SK-N-SH (cell line): ENCODE results near the gene HHLA2. TPM values are rescaled to one million over a fixed set of nuclear protein-coding genes. Genes with fewer than 3 reads are reported as not detected.

Source experiments
- CTCF ChIA-PET: fragments of 300-600, 350-600 bp; formaldehyde crosslinking; extraction: SDS; loops from one replicate; lab custom pipeline; 2021; lab: Yijun Ruan, JAX
- POLR2A ChIA-PET: fragments of 350-600 bp; sonication (Branson Sonifier 250); formaldehyde crosslinking; extraction: SDS; loops from one replicate; lab custom pipeline; 2020; ENCODE audit warnings: antibody characterized with exemption, inconsistent platforms; lab: Yijun Ruan, JAX
- DNase-seq: peaks from one replicate; pipeline ENCODE4 v3.0.0; 2012
- H2AFZ ChIP-seq: fragments of 200-600 bp; sonication (generic); 2 replicates; pipeline ENCODE4 v1.8.1; 2016; ENCODE audit warnings: antibody characterized with exemption, mild to moderate bottlenecking, low read depth
- H3F3A ChIP-seq: fragments of 200-600 bp; sonication (generic); replicated peaks from 2 replicates; pipeline ENCODE3; 2016; ENCODE audit warnings: antibody characterized with exemption, mild to moderate bottlenecking; ENCODE audit not compliant: insufficient read depth
- H3K27ac ChIP-seq, 2 experiments: fragments of 200-500 bp in 1 of 2; fragments of 200-600 bp in 1 of 2; sonication (Bioruptor generic) in 1 of 2; sonication (generic), shearing (Covaris generic) in 1 of 2; 2 replicates each; pipeline versions ENCODE4 v1.5.1 to v1.6.1; 2014 to 2016; ENCODE audit warnings: low read depth in 2 of 2, inconsistent platforms in 1 of 2, low read length in 1 of 2, mild to moderate bottlenecking in 1 of 2, mixed read lengths in 1 of 2
- H3K27me3 ChIP-seq: fragments of 200-600 bp; sonication (generic), shearing (Covaris generic); 2 replicates; pipeline ENCODE4 v1.6.1; 2016; ENCODE audit warnings: mixed run types; ENCODE audit not compliant: insufficient read depth
- H3K36me3 ChIP-seq, 2 experiments: fragments of 200-500 bp in 1 of 2; fragments of 200-600 bp in 1 of 2; sonication (Bioruptor generic) in 1 of 2; sonication (generic) in 1 of 2; replicated peaks in 1 of 2; 2 replicates each; pipeline versions ENCODE3 to v1.5.1; 2014 to 2016; ENCODE audit warnings: low read length in 1 of 2, mild to moderate bottlenecking in 1 of 2; ENCODE audit not compliant: insufficient read depth in 2 of 2, control insufficient read depth in 1 of 2
- H3K4me1 ChIP-seq, 2 experiments: fragments of 200-500 bp in 1 of 2; fragments of 200-600 bp in 1 of 2; sonication (Bioruptor generic) in 1 of 2; sonication (generic), shearing (Covaris generic) in 1 of 2; 2 replicates each; pipeline versions ENCODE4 v1.5.1 to v1.6.1; 2014 to 2016; ENCODE audit warnings: low read depth in 1 of 2, low read length in 1 of 2, mixed run types in 1 of 2; ENCODE audit not compliant: insufficient read depth in 2 of 2, control insufficient read depth in 1 of 2
- H3K4me2 ChIP-seq: fragments of 200-600 bp; sonication (generic), shearing (Covaris generic); 2 replicates; pipeline ENCODE4 v1.6.1; 2017; ENCODE audit warnings: mixed run types
- H3K4me3 ChIP-seq, 2 experiments: fragments of 200-500 bp in 1 of 2; fragments of 200-600 bp in 1 of 2; sonication (Bioruptor generic) in 1 of 2; sonication (generic), shearing (Covaris generic) in 1 of 2; 2 replicates each; pipeline versions ENCODE4 v1.5.1 to v1.8.1; 2014 to 2016; ENCODE audit warnings: low read depth in 2 of 2, inconsistent platforms in 1 of 2, low read length in 1 of 2, mild to moderate bottlenecking in 1 of 2, mixed read lengths in 1 of 2, moderate library complexity in 1 of 2
- H3K79me2 ChIP-seq: fragments of 200-600 bp; sonication (generic); 2 replicates; pipeline ENCODE4 v1.8.1; 2017; ENCODE audit warnings: mild to moderate bottlenecking; ENCODE audit not compliant: insufficient read depth
- H3K9ac ChIP-seq: fragments of 200-600 bp; sonication (generic); 2 replicates; pipeline ENCODE4 v1.6.1; 2017; ENCODE audit warnings: mixed run types
- H3K9me2 ChIP-seq: fragments of 200-600 bp; sonication (generic); 2 replicates; pipeline ENCODE4 v1.6.1; 2017; ENCODE audit warnings: mixed run types
- H3K9me3 ChIP-seq: fragments of 200-600 bp; sonication (generic); 2 replicates; pipeline ENCODE4 v1.6.1; 2017; ENCODE audit warnings: mixed run types, mild to moderate bottlenecking, moderate library complexity
- H4K20me1 ChIP-seq: fragments of 200-600 bp; sonication (generic); 2 replicates; pipeline ENCODE4 v1.6.1; 2017; ENCODE audit warnings: mild to moderate bottlenecking, mixed run types; ENCODE audit not compliant: insufficient read depth
- CTCF ChIP-seq: fragments of 200-600 bp; sonication (generic); IDR thresholded peaks from 2 replicates; pipeline ENCODE4 v1.6.1; 2017; ENCODE audit warnings: antibody characterized with exemption, mild to moderate bottlenecking, moderate library complexity
- ELF1 ChIP-seq: IDR thresholded peaks from 2 replicates; pipeline ENCODE4 v1.4.0; 2012
- EP300 ChIP-seq, 2 experiments: IDR thresholded peaks; 2 replicates each; pipeline versions ENCODE4 v1.4.0 to v1.6.1; 2012; ENCODE audit warnings: borderline replicate concordance in 1 of 2, low read depth in 1 of 2, low read length in 1 of 2
- FOSL2 ChIP-seq: IDR thresholded peaks from 2 replicates; pipeline ENCODE4 v1.4.0; 2012; ENCODE audit warnings: low read depth, mild to moderate bottlenecking, moderate library complexity, borderline replicate concordance
- FOXM1 ChIP-seq: IDR thresholded peaks from 2 replicates; pipeline ENCODE4 v1.4.0; 2012; ENCODE audit warnings: low read depth, mild to moderate bottlenecking
- GABPA ChIP-seq: IDR thresholded peaks from 2 replicates; pipeline ENCODE4 v1.4.0; 2012; ENCODE audit warnings: low read depth, mild to moderate bottlenecking
- GATA2 ChIP-seq: sonication (generic); formaldehyde crosslinking; IDR thresholded peaks from 2 replicates; pipeline ENCODE4 v1.5.0; 2020; ENCODE audit warnings: mild to moderate bottlenecking, missing genetic modification reagents
- IRF3 ChIP-seq: fragments of 150-350 bp; IDR thresholded peaks from 2 replicates; pipeline ENCODE4 v1.6.1; 2016; ENCODE audit warnings: mild to moderate bottlenecking, low read depth, low read length
- MXI1 ChIP-seq: IDR thresholded peaks from 2 replicates; pipeline ENCODE4 v1.6.1; 2012; ENCODE audit warnings: mild to moderate bottlenecking, low read depth, low read length, improper control_type of control experiment
- PBX3 ChIP-seq: IDR thresholded peaks from 2 replicates; pipeline ENCODE4; 2012
- RFX5 ChIP-seq: IDR thresholded peaks from 2 replicates; pipeline ENCODE4 v1.6.1; 2012; ENCODE audit warnings: mild to moderate bottlenecking, improper control_type of control experiment, low read length
- RXRA ChIP-seq: IDR thresholded peaks from 2 replicates; pipeline ENCODE4 v1.4.0; 2012; ENCODE audit warnings: low read depth, mild to moderate bottlenecking, borderline replicate concordance
- TAF1 ChIP-seq: IDR thresholded peaks from 2 replicates; pipeline ENCODE4 v1.6.1; 2012; ENCODE audit warnings: low read depth, mild to moderate bottlenecking, low read length, moderate library complexity, borderline replicate concordance
- TCF12 ChIP-seq: IDR thresholded peaks from 2 replicates; pipeline ENCODE4 v1.4.0; 2012
- WGBS: methylation state at CpG from one replicate; pipeline ENCODE4 v1.1.6; 2017; ENCODE audit warnings: low lambda C conversion rate; 5-methylcytosine and 5-hydroxymethylcytosine counted together
- polyA plus RNA-seq, 3 experiments: library from polyadenylated mRNA; depleted of rRNA; stranded (reverse); fragments of >200 nt; gene quantifications; 2 replicates each; pipeline ENCODE4 v1.2.3, GENCODE V29; 2012

HHLA2 gene
- polyA plus RNA-seq, 1 of the 3 experiments (the other 2 are of a cell fraction), result not detected

DNA sequence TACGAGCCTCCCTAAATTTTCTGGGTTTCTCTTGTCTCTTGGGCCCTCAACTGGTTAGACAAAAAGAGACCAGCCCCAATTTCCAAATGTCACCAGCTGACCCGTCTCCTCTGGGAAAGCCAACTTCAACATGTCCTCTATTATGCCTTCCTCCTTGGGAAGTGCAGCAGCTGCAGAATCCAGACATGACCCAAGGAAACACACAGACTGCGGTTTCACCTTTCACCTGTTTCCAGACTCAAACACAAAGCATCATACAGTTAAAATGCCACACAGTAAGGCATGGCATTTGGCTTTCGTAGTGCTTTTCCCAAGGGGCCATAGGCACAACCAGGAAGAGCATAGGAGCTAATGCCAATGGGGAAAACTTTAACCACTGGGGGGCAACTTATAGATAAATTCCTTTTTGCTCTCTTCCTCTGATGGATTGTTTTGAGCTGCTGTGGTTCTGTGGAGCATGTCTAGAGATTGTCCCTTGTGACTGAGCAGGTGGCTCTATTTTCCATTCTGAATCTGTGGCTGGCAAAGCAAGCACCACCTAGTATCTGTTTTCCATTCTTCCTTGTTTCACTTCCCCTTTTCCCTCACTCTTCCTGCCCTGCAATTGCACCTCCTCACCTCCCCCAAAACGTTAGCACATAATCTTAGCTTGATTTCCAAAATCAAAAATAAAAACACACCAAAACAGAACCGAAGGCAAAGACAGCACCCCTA is 49.3 kb downstream of the HHLA2 start:
- TF ChIP-seq MXI1 (no peak), RXRA (no peak), GABPA (no peak), TAF1 (no peak), CTCF (no peak), IRF3 (no peak), FOXM1 (no peak), ELF1 (no peak), PBX3 (no peak), RFX5 (no peak), GATA2 (CRISPR knock-in tag) (no peak), EP300 (IDR thresholded peaks at IDR 0.05; ENCODE audit: borderline replicate concordance in 1 of 2, low read depth in 1 of 2, low read length in 1 of 2) (no peak), FOSL2 (no peak), TCF12 (no peak)
- ChIA-PET CTCF (interaction anchor here (1.3 to 1.8 kb wide), 2 partner anchors 13 to 55 kb away, joined by 3 to 5 read pairs; no protein-coding TSS in a partner anchor), POLR2A (no interaction called here)
- H4K20me1 ChIP-seq, result no peaks in the 10 kb centered on the region
- H3K27ac ChIP-seq, result no peak overlapping the region
- H3F3A ChIP-seq, result no peaks in the 10 kb centered on the region
- H3K9me2 ChIP-seq, result no peaks in the 10 kb centered on the region
- WGBS, result 38% methylated on average over 6 of the region's 6 CpGs
- H3K4me1 ChIP-seq, result no peaks in the 10 kb centered on the region
- H3K36me3 ChIP-seq, result no peaks in the 10 kb centered on the region
- no peaks in the 10 kb centered on the region for H3K27me3 ChIP-seq
- no peak overlapping the region for H3K9ac ChIP-seq
- H3K9me3 ChIP-seq, result no peaks in the 10 kb centered on the region
- no peak overlapping the region for H3K4me2 ChIP-seq
- no peak for DNase-seq
- H3K79me2 ChIP-seq, result no peaks in the 10 kb centered on the region
- no peak overlapping the region for H2AFZ ChIP-seq
- no peak overlapping the region for H3K4me3 ChIP-seq
